ENCODE measurements around the gene RNF103.
"Not testable (repeated sequence)": the region's sequence is repeated elsewhere in the genome, so short reads cannot be mapped to it uniquely, and the experiment has no call there.

Gene RNF103

GRCh38 chr2:86623494-86624266, at the start of gene RNF103:
RNF103 (minus strand) TSS chr2:86623865; CDS start chr2:86622886, 979 bp downstream.
- peak within 1 kb of the TSS; percentile 82 for H3K9ac ChIP-seq (ENCODE audit: insufficient read length, low read depth)
- DNase-seq (ENCODE audit: low read depth, low spot score) = peak; percentile 84
- H3K4me1 ChIP-seq (ENCODE audit: insufficient read depth, insufficient read length) = no peaks in the 10 kb centered on the region
- H3K9me3 ChIP-seq (ENCODE audit: insufficient read depth, low read length) = no peaks in the 10 kb centered on the region
- H3K27me3 ChIP-seq (ENCODE audit: insufficient read depth, insufficient read length) = peaks cover 8% of the 10 kb centered on the region
- TF ChIP-seq SUZ12 (IDR thresholded peaks at IDR 0.05; ENCODE audit: extremely low read depth, insufficient read depth, insufficient read length) = no peak
- TF ChIP-seq YY1 (IDR thresholded peaks at IDR 0.05; ENCODE audit: insufficient read depth, insufficient read length) = no peak
- TF ChIP-seq ZNF274 (IDR thresholded peaks at IDR 0.05; ENCODE audit: low read depth, low read length) = no peak
- H3K36me3 ChIP-seq (ENCODE audit: insufficient read depth, insufficient read length, low read length) = peaks cover 7% of the 10 kb centered on the region
- H3K4me3 ChIP-seq (ENCODE audit: insufficient read length, low read depth) = peak within 1 kb of the TSS; percentile 74

- TF ChIP-seq SUZ12 (IDR thresholded peaks at IDR 0.05; ENCODE audit: extremely low read depth, insufficient read depth, insufficient read length) (no peak), YY1 (IDR thresholded peaks at IDR 0.05; ENCODE audit: insufficient read depth, insufficient read length) (no peak), ZNF274 (IDR thresholded peaks at IDR 0.05; ENCODE audit: low read depth, low read length) (no peak)
Observed at GRCh38 chr2:86673011-86673410, 49.3 kb upstream of the RNF103 start.

DNA sequence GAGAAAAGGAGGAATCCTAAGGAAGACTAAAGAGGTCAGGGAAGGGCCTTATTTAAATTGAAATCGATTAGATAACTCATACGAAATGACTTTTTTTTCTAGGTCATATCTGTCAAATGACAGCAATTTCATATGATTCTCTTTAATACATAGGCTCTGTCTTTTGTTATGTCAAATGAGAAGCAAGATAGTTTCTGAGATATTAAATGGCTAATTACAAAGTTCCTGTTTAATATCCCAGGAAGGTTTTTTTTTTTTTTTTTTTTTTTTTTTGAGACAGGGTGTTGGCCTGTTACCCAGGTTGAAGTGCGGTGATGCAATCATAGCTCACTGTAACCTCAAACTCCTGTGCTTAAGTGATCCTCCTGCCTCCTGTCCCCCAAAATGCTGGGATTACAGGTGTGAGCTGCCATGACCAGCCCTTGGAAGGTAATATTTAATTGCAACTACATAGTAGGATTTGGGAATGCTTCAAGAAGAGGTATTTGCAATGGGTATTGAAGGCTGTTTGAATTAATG, 48.4 kb upstream of the RNF103 start:
- H3K4me1 ChIP-seq (ENCODE audit: insufficient read depth, insufficient read length) = no peaks in the 10 kb centered on the region
- TF ChIP-seq ZNF274 (IDR thresholded peaks at IDR 0.05; ENCODE audit: low read depth, low read length) (no peak), SUZ12 (IDR thresholded peaks at IDR 0.05; ENCODE audit: extremely low read depth, insufficient read depth, insufficient read length) (no peak), YY1 (IDR thresholded peaks at IDR 0.05; ENCODE audit: insufficient read depth, insufficient read length) (no peak)
- H3K36me3 ChIP-seq (ENCODE audit: insufficient read depth, insufficient read length, low read length) = no peaks in the 10 kb centered on the region
- DNase-seq (ENCODE audit: low read depth, low spot score) = no peak
- H3K9me3 ChIP-seq (ENCODE audit: insufficient read depth, low read length) = no peaks in the 10 kb centered on the region
- H3K9ac ChIP-seq (ENCODE audit: insufficient read length, low read depth) = no peak overlapping the region
- no peaks in the 10 kb centered on the region for H3K27me3 ChIP-seq (ENCODE audit: insufficient read depth, insufficient read length)
- H3K4me3 ChIP-seq (ENCODE audit: insufficient read length, low read depth) = no peak overlapping the region

More at GRCh38 chr2:86673011-86673410, 49.3 kb upstream of the RNF103 start:
- Histone ChIP-seq H3K9ac (ENCODE audit: insufficient read length, low read depth) (no peak overlapping the region), H3K9me3 (ENCODE audit: insufficient read depth, low read length) (no peaks in the 10 kb centered on the region), H3K27me3 (ENCODE audit: insufficient read depth, insufficient read length) (no peaks in the 10 kb centered on the region), H3K4me1 (ENCODE audit: insufficient read depth, insufficient read length) (no peaks in the 10 kb centered on the region), H3K36me3 (ENCODE audit: insufficient read depth, insufficient read length, low read length) (no peaks in the 10 kb centered on the region), H3K4me3 (ENCODE audit: insufficient read length, low read depth) (no peak overlapping the region)
- no peak for DNase-seq (ENCODE audit: low read depth, low spot score)

GRCh38 chr2:86671337-86671981, 47.8 kb upstream of the RNF103 start:
- no peak overlapping the region for H3K4me3 ChIP-seq (ENCODE audit: insufficient read length, low read depth)
- H3K36me3 ChIP-seq (ENCODE audit: insufficient read depth, insufficient read length, low read length) = no peaks in the 10 kb centered on the region
- H3K27me3 ChIP-seq (ENCODE audit: insufficient read depth, insufficient read length) = no peaks in the 10 kb centered on the region
- H3K9me3 ChIP-seq (ENCODE audit: insufficient read depth, low read length) = no peaks in the 10 kb centered on the region
- no peak for TF ChIP-seq YY1 (IDR thresholded peaks at IDR 0.05; ENCODE audit: insufficient read depth, insufficient read length)
- TF ChIP-seq SUZ12 (IDR thresholded peaks at IDR 0.05; ENCODE audit: extremely low read depth, insufficient read depth, insufficient read length) = no peak
- no peak for TF ChIP-seq ZNF274 (IDR thresholded peaks at IDR 0.05; ENCODE audit: low read depth, low read length)
- no peaks in the 10 kb centered on the region for H3K4me1 ChIP-seq (ENCODE audit: insufficient read depth, insufficient read length)
- no peak for DNase-seq (ENCODE audit: low read depth, low spot score)
- H3K9ac ChIP-seq (ENCODE audit: insufficient read length, low read depth) = no peak overlapping the region

DNA sequence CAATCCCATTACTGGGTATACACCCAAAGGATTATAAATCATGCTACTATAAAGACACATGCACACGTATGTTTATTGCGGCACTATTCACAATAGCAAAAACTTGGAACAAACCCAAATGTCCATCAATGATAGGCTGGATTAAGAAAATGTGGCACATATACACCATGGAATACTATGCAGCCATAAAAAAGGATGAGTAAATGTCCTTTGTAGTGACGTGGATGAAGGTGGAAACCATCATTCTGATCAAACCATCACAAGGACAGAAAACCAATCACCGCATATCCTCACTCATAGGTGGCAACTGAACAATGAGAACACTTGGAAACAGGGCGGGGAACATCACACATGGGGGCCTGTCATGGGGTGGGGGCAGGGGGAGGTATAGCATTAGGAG, 45.7 kb upstream of the RNF103 start:
- not testable (repeated sequence) for H3K4me1 ChIP-seq (ENCODE audit: insufficient read depth, insufficient read length); H3K27me3 ChIP-seq (ENCODE audit: insufficient read depth, insufficient read length); H3K9ac ChIP-seq (ENCODE audit: insufficient read length, low read depth); H3K9me3 ChIP-seq (ENCODE audit: insufficient read depth, low read length); H3K4me3 ChIP-seq (ENCODE audit: insufficient read length, low read depth); DNase-seq (ENCODE audit: low read depth, low spot score); H3K36me3 ChIP-seq (ENCODE audit: insufficient read depth, insufficient read length, low read length)

GRCh38 chr2:86661333-86661732, 37.7 kb upstream of the RNF103 start:
- H3K9ac ChIP-seq (ENCODE audit: insufficient read length, low read depth) = no peak overlapping the region
- peaks cover 15% of the 10 kb centered on the region; the same call in 1 of the 2 replicates for H3K9me3 ChIP-seq (ENCODE audit: insufficient read depth, low read length)
- H3K27me3 ChIP-seq (ENCODE audit: insufficient read depth, insufficient read length) = no peaks in the 10 kb centered on the region
- DNase-seq (ENCODE audit: low read depth, low spot score) = no peak
- TF ChIP-seq ZNF274 (IDR thresholded peaks at IDR 0.05; ENCODE audit: low read depth, low read length) (no peak), SUZ12 (IDR thresholded peaks at IDR 0.05; ENCODE audit: extremely low read depth, insufficient read depth, insufficient read length) (no peak), YY1 (IDR thresholded peaks at IDR 0.05; ENCODE audit: insufficient read depth, insufficient read length) (no peak)
- H3K36me3 ChIP-seq (ENCODE audit: insufficient read depth, insufficient read length, low read length) = no peaks in the 10 kb centered on the region
- H3K4me3 ChIP-seq (ENCODE audit: insufficient read length, low read depth) = no peak overlapping the region
- no peaks in the 10 kb centered on the region for H3K4me1 ChIP-seq (ENCODE audit: insufficient read depth, insufficient read length)

DNA sequence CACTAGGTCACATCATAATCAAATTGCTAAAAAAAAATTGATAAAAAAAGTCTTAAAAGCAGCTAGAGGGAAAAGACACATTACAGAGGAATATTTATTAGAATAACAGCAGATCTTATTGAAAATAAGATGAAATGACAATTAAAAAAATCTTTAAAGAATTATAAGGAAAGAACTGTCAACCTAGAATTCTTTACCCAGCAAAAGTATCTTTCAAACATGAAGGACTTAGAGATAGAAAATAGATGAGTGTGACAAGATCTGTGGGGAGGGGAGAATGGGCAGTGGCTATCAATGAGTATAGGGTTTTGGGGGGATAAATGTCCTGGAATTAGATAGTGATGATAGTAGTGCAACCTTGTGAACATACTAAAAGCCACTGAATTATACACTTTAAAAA, 26.5 kb upstream of the RNF103 start:
- H3K4me3 ChIP-seq (ENCODE audit: insufficient read length, low read depth) = no peak overlapping the region
- TF ChIP-seq SUZ12 (IDR thresholded peaks at IDR 0.05; ENCODE audit: extremely low read depth, insufficient read depth, insufficient read length) (no peak), YY1 (IDR thresholded peaks at IDR 0.05; ENCODE audit: insufficient read depth, insufficient read length) (no peak), ZNF274 (IDR thresholded peaks at IDR 0.05; ENCODE audit: low read depth, low read length) (no peak)
- H3K9ac ChIP-seq (ENCODE audit: insufficient read length, low read depth) = no peak overlapping the region
- H3K9me3 ChIP-seq (ENCODE audit: insufficient read depth, low read length) = no peaks in the 10 kb centered on the region; the same call in none of the 2 replicates
- H3K4me1 ChIP-seq (ENCODE audit: insufficient read depth, insufficient read length) = no peaks in the 10 kb centered on the region
- H3K36me3 ChIP-seq (ENCODE audit: insufficient read depth, insufficient read length, low read length) = no peaks in the 10 kb centered on the region
- no peak for DNase-seq (ENCODE audit: low read depth, low spot score)
- H3K27me3 ChIP-seq (ENCODE audit: insufficient read depth, insufficient read length) = no peaks in the 10 kb centered on the region

Data from NT2/D1 (cell line).